GM12873 (cell line): Measurements from ENCODE around the gene DNAJC16.

Experiments used
- CTCF ChIP-seq: IDR thresholded peaks from 2 replicates; pipeline ENCODE4 v1.5.1; 2012; ENCODE audit warnings: low read depth, mild to moderate bottlenecking, moderate library complexity, low read length, control low read depth; ENCODE audit not compliant: insufficient read depth; ENCODE audit errors: missing control alignments

DNAJC16 gene

DNA sequence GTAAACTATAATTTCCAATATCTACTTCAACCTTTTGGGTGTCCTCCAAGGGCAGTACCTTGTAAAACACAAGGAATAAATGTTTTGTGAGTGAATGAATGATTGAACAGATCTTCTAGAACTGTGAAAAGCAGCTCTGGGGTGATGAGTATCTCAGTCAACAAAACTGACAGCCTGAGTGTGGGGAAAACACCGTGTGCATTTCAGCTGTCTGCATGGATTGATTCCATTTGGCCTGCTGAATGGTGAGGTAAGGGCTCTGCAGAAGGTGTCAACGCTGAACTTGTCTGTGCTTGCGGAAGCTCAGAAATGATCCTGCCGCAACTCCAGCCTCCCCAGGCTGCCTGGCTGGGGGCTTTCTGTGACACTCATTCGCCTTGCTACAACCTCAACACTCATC lies 65.6 kb downstream of the DNAJC16 start:
- no peak for TF ChIP-seq CTCF

- TF ChIP-seq CTCF: no peak
These were observed 69.4 kb downstream of the DNAJC16 start for GRCh38 chr1:15595809-15596617.

DNA sequence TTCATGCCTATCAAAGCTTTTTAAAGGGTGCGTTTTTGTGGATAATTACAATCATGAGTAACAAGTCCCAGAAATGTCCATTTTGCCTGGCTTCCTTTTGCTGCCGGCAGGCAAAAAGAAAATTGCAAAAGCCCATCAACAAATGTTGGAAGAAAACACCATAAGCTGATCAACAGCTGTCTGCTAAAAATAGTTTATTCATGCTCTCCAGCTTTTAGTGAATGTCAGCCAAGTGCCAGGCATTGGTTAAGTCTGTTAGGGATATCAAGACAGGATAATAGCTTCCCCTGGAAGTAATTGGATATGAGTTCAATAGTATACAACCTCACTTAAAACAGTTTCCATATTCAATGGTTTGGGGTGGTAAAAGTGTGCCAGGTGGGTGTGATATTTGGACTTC lies 71.8 kb downstream of the DNAJC16 start:
- TF ChIP-seq CTCF: no peak

DNA sequence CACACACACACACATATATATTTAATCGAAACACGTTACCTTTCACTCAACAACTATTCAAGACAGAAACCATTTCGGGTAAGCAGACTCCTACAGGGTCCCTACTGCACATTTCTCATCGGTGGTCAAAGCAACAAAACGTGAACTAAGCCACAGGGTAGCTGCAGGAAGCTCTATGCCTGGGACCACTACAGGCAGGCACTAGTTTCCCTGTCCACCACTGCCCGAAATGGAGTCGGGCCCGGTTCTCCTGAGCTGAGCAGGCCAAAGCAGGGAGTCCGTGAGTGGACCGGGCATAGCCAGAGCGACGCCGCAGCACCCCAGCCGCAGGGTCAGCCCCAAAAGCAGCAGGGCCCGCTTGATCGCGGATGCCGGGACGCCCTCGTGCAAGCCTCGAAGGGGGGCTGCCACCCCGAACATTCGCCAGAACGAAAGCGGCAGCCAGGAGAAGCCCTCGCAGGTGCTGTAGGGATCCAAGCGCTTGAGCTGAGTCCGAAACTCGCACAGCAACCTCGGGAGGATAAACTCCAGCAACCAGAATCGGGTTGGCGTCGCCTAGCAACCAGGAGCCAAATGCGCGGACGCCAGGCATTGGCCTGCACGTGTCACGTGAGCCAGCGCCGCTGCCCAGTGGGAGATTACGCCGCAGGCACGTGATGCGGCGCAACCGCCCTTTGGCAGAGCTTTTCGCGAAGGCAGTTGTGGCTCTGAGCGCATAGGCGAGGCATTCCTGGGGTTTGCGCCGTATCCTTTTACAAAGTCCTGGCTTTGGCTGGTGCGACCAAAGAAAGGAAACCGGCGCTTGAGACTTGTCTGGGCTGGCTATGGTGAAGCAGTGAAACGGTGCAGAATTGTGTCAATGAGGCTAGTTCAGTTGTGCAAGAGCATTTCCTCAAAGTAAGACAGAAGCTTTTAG lies 76.7 kb downstream of the DNAJC16 start:
- TF ChIP-seq CTCF: no peak

- no peak for TF ChIP-seq CTCF
These were observed 79.0 kb downstream of the DNAJC16 start for GRCh38 chr1:15605398-15606383.

- TF ChIP-seq CTCF: no peak
These were observed 83.0 kb downstream of the DNAJC16 start for GRCh38 chr1:15609631-15610030.
